SH-SY5Y (cell line): ENCODE measurements around the gene WNT7A.

ENCODE experiments used
- GATA2 ChIP-seq: IDR thresholded peaks from 2 replicates; pipeline ENCODE4 v1.6.1; 2011; ENCODE audit warnings: mild to moderate bottlenecking, low read depth, low read length
- GATA3 ChIP-seq: IDR thresholded peaks from 2 replicates; pipeline ENCODE4 v1.6.1; 2011; ENCODE audit warnings: low read depth, mild to moderate bottlenecking, low read length, moderate library complexity

DNA sequence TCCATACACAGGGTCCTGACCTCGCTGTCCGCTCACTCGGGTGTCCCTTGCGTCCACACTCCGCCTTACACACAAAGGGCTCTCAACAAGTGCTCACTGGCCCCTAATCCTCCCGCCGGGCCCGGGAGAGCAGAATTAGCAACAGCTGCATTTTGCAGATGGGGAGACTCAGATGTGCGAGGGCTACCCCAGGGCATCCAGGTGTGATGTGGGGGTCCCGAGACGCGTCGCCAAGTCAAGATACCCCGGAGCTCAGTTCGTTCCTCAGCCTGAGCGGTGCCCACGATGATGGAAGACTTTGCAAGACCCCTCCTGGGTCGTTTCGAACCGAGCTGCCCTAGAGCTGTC lies 14.9 kb upstream of the WNT7A start:
- no peak for TF ChIP-seq GATA3
- TF ChIP-seq GATA2, result no peak
